K562 (cell line): ENCODE data around the gene NUP85. TPM values are rescaled to one million over a fixed set of nuclear protein-coding genes. Genes with fewer than 3 reads are reported as not detected.
A peak's percentile ranks its signal among the peaks of the same experiment; 100 is the strongest.

Experiments used
- ATAC-seq: fragments of 200-7000 bp; cut with Tn5 transposase; 3 replicates; pipeline ENCODE4 v1.9.1; 2020; ENCODE audit warnings: moderate library complexity
- BruUV-seq: library from RNA; stranded (reverse); fragments of 400-500 nt; replicated peaks from 2 replicates; lab custom pipeline; 2021; lab: Mats Ljungman, UMichigan
- CTCF ChIA-PET: fragments of 300-600 bp; formaldehyde crosslinking; extraction: SDS; loops from one replicate; lab custom pipeline; 2021; ENCODE audit warnings: low intra/inter-chr PET ratio; lab: Yijun Ruan, JAX
- POLR2A ChIA-PET: fragments of 300-600, 350-650 bp; sonication (Branson Sonifier 250); formaldehyde crosslinking; extraction: SDS; loops from one replicate; lab custom pipeline; 2021; ENCODE audit warnings: antibody characterized with exemption, inconsistent platforms; lab: Yijun Ruan, JAX
- DNase-seq, 4 experiments: peaks; one replicate each; pipeline versions ENCODE4 v3.0.0 to v3.0.0-alpha.2; 2011 to 2018; ENCODE audit warnings: low spot score in 3 of 4, mixed read lengths in 3 of 4; ENCODE audit errors: extremely low read depth in 1 of 4
- FAIRE-seq: peaks from 2 replicates; lab custom pipeline; 2011; peaks lifted over from hg19 to GRCh38; lab: Jason Lieb, UNC
- H2AFZ ChIP-seq: 2 replicates; pipeline ENCODE4 v1.6.0; 2011; ENCODE audit warnings: low read depth, low read length, control low read depth, inconsistent platforms
- H3K27ac ChIP-seq: fragments of 200-600 bp; 3 replicates; pipeline ENCODE4 v1.8.0; 2011; ENCODE audit warnings: low read depth, mild to moderate bottlenecking, control low read depth, inconsistent platforms, low read length, moderate library complexity, mixed read lengths; ENCODE audit errors: extremely low read depth
- H3K27me3 ChIP-seq, 2 experiments: fragments of 300-600 bp in 1 of 2; 2 replicates in 1 of 2; 3 replicates in 1 of 2; pipeline versions ENCODE4 v1.6.0 to v1.8.0; 2011; ENCODE audit warnings: inconsistent platforms in 2 of 2, low read length in 2 of 2, mild to moderate bottlenecking in 1 of 2, mixed read lengths in 1 of 2, moderate library complexity in 1 of 2; ENCODE audit not compliant: control insufficient read depth in 2 of 2, insufficient read depth in 2 of 2
- H3K36me3 ChIP-seq: fragments of 300-600 bp; 3 replicates; pipeline ENCODE4 v1.8.0; 2011; ENCODE audit warnings: mild to moderate bottlenecking, low read length, inconsistent platforms; ENCODE audit not compliant: control insufficient read depth, insufficient read depth
- H3K4me1 ChIP-seq, 2 experiments: fragments of 200-600 bp in 1 of 2; replicated peaks in 1 of 2; 2 replicates in 1 of 2; 3 replicates in 1 of 2; pipeline versions ENCODE4 v1.5.1 to v1.8.0; 2011; ENCODE audit warnings: inconsistent platforms in 2 of 2, low read length in 2 of 2, mild to moderate bottlenecking in 1 of 2, mixed read lengths in 1 of 2, moderate library complexity in 1 of 2; ENCODE audit not compliant: control insufficient read depth in 2 of 2, insufficient read depth in 2 of 2
- H3K4me2 ChIP-seq: 2 replicates; pipeline ENCODE4 v1.6.1; 2011; ENCODE audit warnings: low read length, control low read depth, inconsistent platforms, mixed read lengths; ENCODE audit not compliant: insufficient read depth
- H3K4me3 ChIP-seq: fragments of 200-600 bp; sonication (generic), shearing (Covaris generic); 2 replicates; pipeline ENCODE4 v1.5.1; 2016; ENCODE audit warnings: control low read depth, inconsistent platforms
- H3K79me2 ChIP-seq: fragments of 200-600 bp; 3 replicates; pipeline ENCODE4 v1.8.0; 2011; ENCODE audit warnings: low read length, inconsistent platforms; ENCODE audit not compliant: control insufficient read depth, insufficient read depth
- H3K9ac ChIP-seq, 2 experiments: 2 replicates each; pipeline versions ENCODE4 v1.6.0 to v1.6.1; 2011; ENCODE audit warnings: low read depth in 2 of 2, low read length in 2 of 2, control low read depth in 1 of 2, inconsistent platforms in 1 of 2, mild to moderate bottlenecking in 1 of 2, mixed read lengths in 1 of 2; ENCODE audit not compliant: insufficient read depth in 1 of 2
- H3K9me1 ChIP-seq: one replicate; pipeline ENCODE4 v1.6.0; 2011; ENCODE audit warnings: inconsistent platforms, mild to moderate bottlenecking, low read length, moderate library complexity; ENCODE audit not compliant: control insufficient read depth, insufficient read depth
- H3K9me3 ChIP-seq: replicated peaks from 2 replicates; pipeline ENCODE4 v1.5.1; 2011; ENCODE audit warnings: low read depth, low read length, inconsistent platforms; ENCODE audit not compliant: control insufficient read depth, insufficient read depth
- H4K20me1 ChIP-seq: replicated peaks from 2 replicates; pipeline ENCODE4 v1.6.1; 2011; ENCODE audit warnings: low read length, inconsistent platforms, mixed read lengths; ENCODE audit not compliant: control insufficient read depth, insufficient read depth
- ADNP ChIP-seq: fragments of 200-800 bp; sonication (Bioruptor generic); IDR thresholded peaks from 2 replicates; pipeline ENCODE4 v1.6.1; 2016; ENCODE audit warnings: missing genetic modification characterization, missing compliant biosample characterization
- CBX3 ChIP-seq, 2 experiments: IDR thresholded peaks; 1 replicate in 1 of 2; 2 replicates in 1 of 2; pipeline ENCODE4 v1.6.1; 2012; ENCODE audit warnings: inconsistent platforms in 2 of 2, low read length in 2 of 2, borderline replicate concordance in 1 of 2, control low read depth in 1 of 2
- KDM1A ChIP-seq, 2 experiments: fragments of 450-650 bp; IDR thresholded peaks; 2 replicates each; pipeline ENCODE4 v1.6.1; 2016; ENCODE audit warnings: mild to moderate bottlenecking in 2 of 2
- RBM25 ChIP-seq: fragments of 200-400 bp; formaldehyde crosslinking; IDR thresholded peaks from 2 replicates; pipeline ENCODE4 v1.6.1; 2018; ENCODE audit warnings: low read length, low read depth, moderate library complexity; ENCODE audit not compliant: severe bottlenecking
- SMARCA5 ChIP-seq: fragments of 450-650 bp; IDR thresholded peaks from 2 replicates; pipeline ENCODE4 v1.6.1; 2016
- WGBS: fragments of 100-300 bp; shearing (Covaris generic); methylation state at CpG from one replicate; pipeline ENCODE4 v1.1.6; 2016; ENCODE audit warnings: low coverage, mixed read lengths; ENCODE audit not compliant: insufficient coverage; ENCODE audit errors: missing lambda C conversion rate; 5-methylcytosine and 5-hydroxymethylcytosine counted together
- in situ Hi-C: fragments of 300-500 bp; cut with MboI; formaldehyde crosslinking; loops from 4 replicates; pipeline ENCODE4 v1.15.0; 2018; ENCODE audit warnings: inconsistent platforms, mixed read lengths
- intact Hi-C: fragments of 100-400 bp; cut with micrococcal nuclease; formaldehyde crosslinking; loops from 2 replicates; pipeline ENCODE4 v1.14.2; 2022
- polyA plus RNA-seq, 8 experiments: library from polyadenylated mRNA; depleted of rRNA in 4 of 8; stranded (reverse) in 5 of 8; unstranded in 3 of 8; fragments of >200 nt; fragmentation: Nextera tagmentation in 2 of 8; fragmentation: Illumina TruSeq in 1 of 8; extraction: Ambion mirVana in 2 of 8; extraction: Trizol in 1 of 8; gene quantifications; 2 replicates each; pipeline versions ENCODE4 v1.2.1 to v1.2.3, GENCODE V29; 2011 to 2014; ENCODE audit warnings: inconsistent platforms in 1 of 8, missing spikeins in 1 of 8
- total RNA-seq, 7 experiments: library from RNA; depleted of rRNA in 6 of 7; stranded (reverse); fragments of >200 nt in 6 of 7; fragmentation: Illumina TruSeq in 2 of 7; extraction: Trizol in 2 of 7; gene quantifications; 2 replicates each; pipeline versions ENCODE4 v1.2.1 to v1.2.3, GENCODE V29; 2011 to 2021; ENCODE audit warnings: low replicate concordance in 1 of 7
- TF ChIP-seq, protein P1 (sequence below): fragments of 200-600 bp; sonication (generic); IDR thresholded peaks from one replicate; pipeline ENCODE4 v1.6.1; 2012; ENCODE audit warnings: mild to moderate bottlenecking, low read depth, low read length, inconsistent platforms
- TF ChIP-seq, protein P2 (sequence below): fragments of 250-450 bp; sonication (Bioruptor Pico); IDR thresholded peaks from 2 replicates; pipeline ENCODE4 v1.8.0; 2021; ENCODE audit warnings: mild to moderate bottlenecking, moderate library complexity

NUP85 gene
- total and polyA plus RNA-seq, 9 of the 15 experiments (the other 6 are each of a cell fraction or from before 2014, with no cell fraction given): 50.2 to 177 (median 110) TPM

DNA sequence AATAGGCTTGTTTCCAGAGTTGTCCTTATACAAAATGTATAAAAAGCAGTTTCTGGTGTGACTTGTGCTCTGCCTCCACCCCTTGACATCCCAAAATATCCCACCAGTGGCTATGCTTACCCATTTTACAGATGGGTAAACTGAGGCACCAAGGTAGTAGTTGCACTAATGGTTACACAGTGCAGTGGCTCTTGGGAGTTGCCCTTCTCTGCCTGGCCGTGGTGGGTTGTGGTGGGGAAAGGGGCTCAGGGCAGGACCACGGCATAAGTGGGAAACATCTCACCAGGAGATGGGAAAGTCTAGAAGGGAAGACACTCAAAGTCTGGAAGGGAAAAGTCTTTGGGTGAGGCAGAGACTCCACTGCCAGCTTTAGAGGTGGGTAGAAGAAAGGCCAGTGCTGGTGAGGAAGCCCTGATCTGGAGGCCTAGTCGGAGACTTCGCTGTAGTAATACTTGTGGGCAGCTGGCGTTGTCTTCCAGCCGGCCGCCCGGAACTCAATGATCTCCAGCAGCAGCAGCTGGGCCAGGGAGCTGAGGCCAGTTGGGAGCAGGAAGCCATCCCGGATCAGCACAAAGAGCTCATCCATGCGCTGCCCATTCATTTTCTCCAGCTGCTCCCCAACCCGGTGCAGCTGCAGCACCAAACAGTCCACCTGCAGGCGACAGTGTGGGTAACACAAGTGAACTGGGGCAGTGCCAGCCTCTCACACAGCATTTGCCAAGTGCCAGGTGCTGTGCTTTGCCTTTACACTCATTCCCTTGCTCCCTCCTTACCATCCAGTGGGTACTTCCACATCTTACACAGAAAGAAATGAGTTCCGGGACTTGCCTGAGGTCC lies 61.1 kb downstream of the NUP85 start:
- FAIRE-seq: no peak
- Histone ChIP-seq H3K4me1 (peaks cover 23 to 44% of the 10 kb centered on the region in 2 experiments; a peak in 4 of 5 replicates), H3K27ac (no peak overlapping the region), H4K20me1 (no peaks in the 10 kb centered on the region), H3K27me3 (no peaks in the 10 kb centered on the region), H3K4me2 (no peak overlapping the region), H2AFZ (no peak overlapping the region), H3K9me3 (no peaks in the 10 kb centered on the region), H3K4me3 (no peak overlapping the region), H3K9me1 (no peaks in the 10 kb centered on the region), H3K79me2 (peaks cover 38% of the 10 kb centered on the region), H3K9ac (peak overlapping the region in 1 of 2 experiments; percentile 32; a peak in 2 of 4 replicates), H3K36me3 (peaks cover 46% of the 10 kb centered on the region; the same call in 2 of the 3 replicates)
- CTCF ChIA-PET: interaction anchor here (0.8 kb wide), 1 partner anchor 147 kb away, joined by 3 read pairs; no protein-coding TSS in a partner anchor
- no peak for ATAC-seq
- intact Hi-C loops (no loop called here), in situ Hi-C loops (loop anchor here (10.0 kb wide), 1 partner anchor 148 kb away; no protein-coding TSS in a partner anchor)
- POLR2A ChIA-PET: interaction anchor here (0.6 to 3.2 kb wide), 10 partner anchors 8 to 273 kb away, joined by 3 to 23 read pairs (median 4); partner anchors contain the start of genes GRB2 and SLC25A19
- BruUV-seq: no TSS peak
- 95% methylated on average over 13 of the region's 13 CpGs for WGBS
- DNase-seq: no peak
- TF ChIP-seq, protein P1, sequence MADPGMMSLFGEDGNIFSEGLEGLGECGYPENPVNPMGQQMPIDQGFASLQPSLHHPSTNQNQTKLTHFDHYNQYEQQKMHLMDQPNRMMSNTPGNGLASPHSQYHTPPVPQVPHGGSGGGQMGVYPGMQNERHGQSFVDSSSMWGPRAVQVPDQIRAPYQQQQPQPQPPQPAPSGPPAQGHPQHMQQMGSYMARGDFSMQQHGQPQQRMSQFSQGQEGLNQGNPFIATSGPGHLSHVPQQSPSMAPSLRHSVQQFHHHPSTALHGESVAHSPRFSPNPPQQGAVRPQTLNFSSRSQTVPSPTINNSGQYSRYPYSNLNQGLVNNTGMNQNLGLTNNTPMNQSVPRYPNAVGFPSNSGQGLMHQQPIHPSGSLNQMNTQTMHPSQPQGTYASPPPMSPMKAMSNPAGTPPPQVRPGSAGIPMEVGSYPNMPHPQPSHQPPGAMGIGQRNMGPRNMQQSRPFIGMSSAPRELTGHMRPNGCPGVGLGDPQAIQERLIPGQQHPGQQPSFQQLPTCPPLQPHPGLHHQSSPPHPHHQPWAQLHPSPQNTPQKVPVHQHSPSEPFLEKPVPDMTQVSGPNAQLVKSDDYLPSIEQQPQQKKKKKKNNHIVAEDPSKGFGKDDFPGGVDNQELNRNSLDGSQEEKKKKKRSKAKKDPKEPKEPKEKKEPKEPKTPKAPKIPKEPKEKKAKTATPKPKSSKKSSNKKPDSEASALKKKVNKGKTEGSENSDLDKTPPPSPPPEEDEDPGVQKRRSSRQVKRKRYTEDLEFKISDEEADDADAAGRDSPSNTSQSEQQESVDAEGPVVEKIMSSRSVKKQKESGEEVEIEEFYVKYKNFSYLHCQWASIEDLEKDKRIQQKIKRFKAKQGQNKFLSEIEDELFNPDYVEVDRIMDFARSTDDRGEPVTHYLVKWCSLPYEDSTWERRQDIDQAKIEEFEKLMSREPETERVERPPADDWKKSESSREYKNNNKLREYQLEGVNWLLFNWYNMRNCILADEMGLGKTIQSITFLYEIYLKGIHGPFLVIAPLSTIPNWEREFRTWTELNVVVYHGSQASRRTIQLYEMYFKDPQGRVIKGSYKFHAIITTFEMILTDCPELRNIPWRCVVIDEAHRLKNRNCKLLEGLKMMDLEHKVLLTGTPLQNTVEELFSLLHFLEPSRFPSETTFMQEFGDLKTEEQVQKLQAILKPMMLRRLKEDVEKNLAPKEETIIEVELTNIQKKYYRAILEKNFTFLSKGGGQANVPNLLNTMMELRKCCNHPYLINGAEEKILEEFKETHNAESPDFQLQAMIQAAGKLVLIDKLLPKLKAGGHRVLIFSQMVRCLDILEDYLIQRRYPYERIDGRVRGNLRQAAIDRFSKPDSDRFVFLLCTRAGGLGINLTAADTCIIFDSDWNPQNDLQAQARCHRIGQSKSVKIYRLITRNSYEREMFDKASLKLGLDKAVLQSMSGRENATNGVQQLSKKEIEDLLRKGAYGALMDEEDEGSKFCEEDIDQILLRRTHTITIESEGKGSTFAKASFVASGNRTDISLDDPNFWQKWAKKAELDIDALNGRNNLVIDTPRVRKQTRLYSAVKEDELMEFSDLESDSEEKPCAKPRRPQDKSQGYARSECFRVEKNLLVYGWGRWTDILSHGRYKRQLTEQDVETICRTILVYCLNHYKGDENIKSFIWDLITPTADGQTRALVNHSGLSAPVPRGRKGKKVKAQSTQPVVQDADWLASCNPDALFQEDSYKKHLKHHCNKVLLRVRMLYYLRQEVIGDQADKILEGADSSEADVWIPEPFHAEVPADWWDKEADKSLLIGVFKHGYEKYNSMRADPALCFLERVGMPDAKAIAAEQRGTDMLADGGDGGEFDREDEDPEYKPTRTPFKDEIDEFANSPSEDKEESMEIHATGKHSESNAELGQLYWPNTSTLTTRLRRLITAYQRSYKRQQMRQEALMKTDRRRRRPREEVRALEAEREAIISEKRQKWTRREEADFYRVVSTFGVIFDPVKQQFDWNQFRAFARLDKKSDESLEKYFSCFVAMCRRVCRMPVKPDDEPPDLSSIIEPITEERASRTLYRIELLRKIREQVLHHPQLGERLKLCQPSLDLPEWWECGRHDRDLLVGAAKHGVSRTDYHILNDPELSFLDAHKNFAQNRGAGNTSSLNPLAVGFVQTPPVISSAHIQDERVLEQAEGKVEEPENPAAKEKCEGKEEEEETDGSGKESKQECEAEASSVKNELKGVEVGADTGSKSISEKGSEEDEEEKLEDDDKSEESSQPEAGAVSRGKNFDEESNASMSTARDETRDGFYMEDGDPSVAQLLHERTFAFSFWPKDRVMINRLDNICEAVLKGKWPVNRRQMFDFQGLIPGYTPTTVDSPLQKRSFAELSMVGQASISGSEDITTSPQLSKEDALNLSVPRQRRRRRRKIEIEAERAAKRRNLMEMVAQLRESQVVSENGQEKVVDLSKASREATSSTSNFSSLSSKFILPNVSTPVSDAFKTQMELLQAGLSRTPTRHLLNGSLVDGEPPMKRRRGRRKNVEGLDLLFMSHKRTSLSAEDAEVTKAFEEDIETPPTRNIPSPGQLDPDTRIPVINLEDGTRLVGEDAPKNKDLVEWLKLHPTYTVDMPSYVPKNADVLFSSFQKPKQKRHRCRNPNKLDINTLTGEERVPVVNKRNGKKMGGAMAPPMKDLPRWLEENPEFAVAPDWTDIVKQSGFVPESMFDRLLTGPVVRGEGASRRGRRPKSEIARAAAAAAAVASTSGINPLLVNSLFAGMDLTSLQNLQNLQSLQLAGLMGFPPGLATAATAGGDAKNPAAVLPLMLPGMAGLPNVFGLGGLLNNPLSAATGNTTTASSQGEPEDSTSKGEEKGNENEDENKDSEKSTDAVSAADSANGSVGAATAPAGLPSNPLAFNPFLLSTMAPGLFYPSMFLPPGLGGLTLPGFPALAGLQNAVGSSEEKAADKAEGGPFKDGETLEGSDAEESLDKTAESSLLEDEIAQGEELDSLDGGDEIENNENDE: peak; percentile 36
- peak in 1 of 2 experiments; percentile 79; a peak in 2 of 4 replicates for TF ChIP-seq KDM1A (IDR thresholded peaks at IDR 0.05)
- TF ChIP-seq SMARCA5: peak; percentile 78
- peak; percentile 90 for TF ChIP-seq RBM25
- TF ChIP-seq CBX3 (IDR thresholded peaks at IDR 0.05; ENCODE audit: borderline replicate concordance in 1 of 2, low read length in 2 of 2): 0 out of 3 replicates have a peak, but pooled peaks of 1 of the 2 experiments have one; percentile 34
- peak; percentile 93 for TF ChIP-seq ADNP (tag)
- TF ChIP-seq, protein P2, sequence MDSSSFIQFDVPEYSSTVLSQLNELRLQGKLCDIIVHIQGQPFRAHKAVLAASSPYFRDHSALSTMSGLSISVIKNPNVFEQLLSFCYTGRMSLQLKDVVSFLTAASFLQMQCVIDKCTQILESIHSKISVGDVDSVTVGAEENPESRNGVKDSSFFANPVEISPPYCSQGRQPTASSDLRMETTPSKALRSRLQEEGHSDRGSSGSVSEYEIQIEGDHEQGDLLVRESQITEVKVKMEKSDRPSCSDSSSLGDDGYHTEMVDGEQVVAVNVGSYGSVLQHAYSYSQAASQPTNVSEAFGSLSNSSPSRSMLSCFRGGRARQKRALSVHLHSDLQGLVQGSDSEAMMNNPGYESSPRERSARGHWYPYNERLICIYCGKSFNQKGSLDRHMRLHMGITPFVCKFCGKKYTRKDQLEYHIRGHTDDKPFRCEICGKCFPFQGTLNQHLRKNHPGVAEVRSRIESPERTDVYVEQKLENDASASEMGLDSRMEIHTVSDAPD (CRISPR knock-in tag): no peak
